GM21825 (cell line): ENCODE measurements around the gene SPATC1L.

ENCODE experiments used
- ATAC-seq: cut with Tn5 transposase; IDR thresholded peaks from one replicate; pipeline ENCODE4 v1.9.1; 2021; ENCODE audit warnings: mild to moderate bottlenecking, moderate library complexity; ENCODE audit not compliant: unreplicated experiment

SPATC1L gene

GRCh38 chr21:46122758-46123683 is 61.2 kb downstream of the SPATC1L start:
- no peak for ATAC-seq

- no peak for ATAC-seq
These were observed 62.0 kb downstream of the SPATC1L start for GRCh38 chr21:46122237-46122671.

GRCh38 chr21:46121286-46122221 is 62.7 kb downstream of the SPATC1L start:
- no peak for ATAC-seq

GRCh38 chr21:46120301-46121285 is 63.7 kb downstream of the SPATC1L start:
- no peak for ATAC-seq

GRCh38 chr21:46119637-46120271 is 64.5 kb downstream of the SPATC1L start:
- no peak for ATAC-seq

GRCh38 chr21:46119144-46119636 is 65.1 kb downstream of the SPATC1L start:
- no peak for ATAC-seq

- ATAC-seq = no peak
These were observed 65.7 kb downstream of the SPATC1L start for GRCh38 chr21:46118316-46119143.

GRCh38 chr21:46117586-46118315 is 66.5 kb downstream of the SPATC1L start:
- ATAC-seq = no peak

GRCh38 chr21:46116776-46117585 is 67.3 kb downstream of the SPATC1L start:
- ATAC-seq = no peak

- ATAC-seq = no peak
These were observed 68.0 kb downstream of the SPATC1L start for GRCh38 chr21:46116189-46116775.

GRCh38 chr21:46115441-46116188 is 68.6 kb downstream of the SPATC1L start:
- no peak for ATAC-seq

- ATAC-seq = no peak
These were observed 69.3 kb downstream of the SPATC1L start for GRCh38 chr21:46114963-46115362.

GRCh38 chr21:46113497-46114176 is 70.6 kb downstream of the SPATC1L start:
- no peak for ATAC-seq

GRCh38 chr21:46112725-46113215 is 71.5 kb downstream of the SPATC1L start:
- ATAC-seq = no peak
